Measurements from ENCODE around the gene ARNT2. TPM values are rescaled to one million over a fixed set of nuclear protein-coding genes. Genes with fewer than 3 reads are reported as not detected.

The ARNT2 gene
- total RNA-seq, 1 experiment from 2014 or later: 16.8 TPM

- H3K27me3 ChIP-seq (ENCODE audit: control insufficient read depth, insufficient read depth, low read length): no peaks in the 10 kb centered on the region
- no peaks in the 10 kb centered on the region for H3K4me1 ChIP-seq (ENCODE audit: control insufficient read depth, insufficient read depth, low read length)
- in situ Hi-C loops (cut with HindIII; ENCODE audit: low pct_unique_long_range_greater_than_20kb, low sequenced_read_pairs): no loop called here
- intact Hi-C loops (cut with micrococcal nuclease; ENCODE audit: unreplicated experiment): no loop called here
- ATAC-seq: no peak
- no peak overlapping the region for H3K27ac ChIP-seq (ENCODE audit: low read length)
- ChIA-PET CTCF (no interaction called here), POLR2A (no interaction called here)
- BruUV-seq (replicated peaks): no TSS peak
- no peaks in the 10 kb centered on the region for H3K36me3 ChIP-seq (ENCODE audit: control insufficient read depth, insufficient read depth, low read length)
- no peak overlapping the region for H3K4me3 ChIP-seq (ENCODE audit: low read depth in 2 of 2, low read length in 2 of 2)
- no peak for DNase-seq (ENCODE audit: low read depth, low spot score)
- no peak for TF ChIP-seq CTCF (IDR thresholded peaks at IDR 0.05)
- TF ChIP-seq REST (IDR thresholded peaks at IDR 0.05; ENCODE audit: insufficient read depth in 1 of 2, low read depth in 2 of 2, low read length in 1 of 2): no peak
- no peaks in the 10 kb centered on the region for H3K9me3 ChIP-seq (ENCODE audit: control insufficient read depth, insufficient read depth, low read depth, low read length)
Observed at GRCh38 chr15:80609512-80609946, 205.3 kb downstream of the ARNT2 start.

GRCh38 chr15:80611543-80612080, 207.4 kb downstream of the ARNT2 start:
- CTCF ChIA-PET: no interaction called here
- intact Hi-C loops (cut with micrococcal nuclease; ENCODE audit: unreplicated experiment): no loop called here
- no peaks in the 10 kb centered on the region for H3K27me3 ChIP-seq (ENCODE audit: control insufficient read depth, insufficient read depth, low read length)
- no peaks in the 10 kb centered on the region for H3K36me3 ChIP-seq (ENCODE audit: control insufficient read depth, insufficient read depth, low read length)
- no peak for ATAC-seq
- no peak overlapping the region for H3K27ac ChIP-seq (ENCODE audit: low read length)
- no peaks in the 10 kb centered on the region for H3K4me1 ChIP-seq (ENCODE audit: control insufficient read depth, insufficient read depth, low read length)
- no TSS peak for BruUV-seq (replicated peaks)
- POLR2A ChIA-PET: interaction anchor here (0.6 kb wide), 1 partner anchor 9 kb away, joined by 7 read pairs; no protein-coding TSS in a partner anchor
- in situ Hi-C loops (cut with HindIII; ENCODE audit: low pct_unique_long_range_greater_than_20kb, low sequenced_read_pairs): no loop called here
- TF ChIP-seq TCF7L2 (IDR thresholded peaks at IDR 0.05; ENCODE audit: low read depth, low read length) (no peak), CTCF (IDR thresholded peaks at IDR 0.05) (no peak), REST (IDR thresholded peaks at IDR 0.05; ENCODE audit: insufficient read depth in 1 of 2, low read depth in 2 of 2, low read length in 1 of 2) (no peak), POLR2AphosphoS5 (IDR thresholded peaks at IDR 0.05; ENCODE audit: low read depth, low read length) (no peak), SIN3A (IDR thresholded peaks at IDR 0.05; ENCODE audit: borderline replicate concordance, insufficient read depth, low read depth, low read length) (no peak)
- no peaks in the 10 kb centered on the region for H3K9me3 ChIP-seq (ENCODE audit: control insufficient read depth, insufficient read depth, low read depth, low read length)
- no peak for DNase-seq (ENCODE audit: low read depth, low spot score)
- H3K4me3 ChIP-seq (ENCODE audit: low read depth in 2 of 2, low read length in 2 of 2): no peak overlapping the region
